Epidermal melanocyte (primary cell): ENCODE measurements around the gene KRTAP16-1.
"Not testable (repeated sequence)": the region's sequence is repeated elsewhere in the genome, so short reads cannot be mapped to it uniquely, and the experiment has no call there.

Experiments used
- DNase-seq: peaks from one replicate; pipeline ENCODE4 v3.0.0; 2011; ENCODE audit warnings: low spot score; ENCODE audit not compliant: insufficient read length

Gene KRTAP16-1

DNA sequence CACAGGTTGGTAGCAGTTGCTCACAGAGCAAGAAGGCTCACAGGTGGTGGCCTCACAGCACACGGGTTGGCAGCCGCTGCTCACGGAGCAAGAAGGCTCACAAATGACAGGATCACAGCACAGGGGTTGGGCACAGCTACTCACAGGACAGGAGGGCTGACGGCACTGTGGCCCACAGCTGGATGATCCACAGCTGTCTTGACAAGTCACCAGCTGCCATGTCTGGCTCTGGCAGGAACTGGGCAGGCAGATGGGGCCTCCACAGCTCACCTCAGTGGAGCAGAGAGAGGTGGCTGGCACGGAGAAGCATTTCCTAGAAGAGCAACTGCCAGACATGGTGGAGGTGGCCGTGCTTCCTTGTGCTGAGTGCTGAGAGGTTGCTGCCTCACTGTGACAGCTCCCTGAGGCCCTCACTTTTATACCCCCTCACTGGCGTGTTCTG, at the start of gene KRTAP16-1:
Gene KRTAP16-1, minus strand, starts transcription at position 392 of the 442 bp plus-strand sequence. Its CDS starts 56 bp downstream, at position 336.
- no peak for DNase-seq

GRCh38 chr17:41354536-41354935, 45.4 kb upstream of the KRTAP16-1 start:
- no peak for DNase-seq

- no peak for DNase-seq
Measured at GRCh38 chr17:41352597-41353366, 43.7 kb upstream of the KRTAP16-1 start.

DNA sequence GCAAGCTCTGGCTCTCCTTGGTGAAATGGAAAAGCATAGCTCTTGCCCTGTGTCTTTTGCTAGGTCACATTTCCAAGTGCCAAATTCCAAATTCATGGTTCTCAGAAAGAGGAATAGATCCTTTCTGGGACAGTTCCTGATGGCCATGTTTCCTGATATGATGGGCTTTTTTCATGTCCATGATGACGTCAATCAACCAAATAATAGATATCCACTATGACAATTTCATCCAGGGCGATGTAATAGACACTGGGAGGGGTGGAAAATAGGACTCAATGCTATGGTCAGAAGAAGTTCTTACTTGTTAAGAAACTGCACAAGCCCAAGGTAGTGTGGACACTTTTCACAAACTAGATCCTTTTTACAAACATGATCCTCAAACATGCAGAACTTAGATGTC, 42.1 kb upstream of the KRTAP16-1 start:
- no peak for DNase-seq

GRCh38 chr17:41350381-41350878, 41.3 kb upstream of the KRTAP16-1 start, which contains the start of gene KRT33A:
Gene KRT33A, minus strand, starts transcription at chr17:41350828. Its CDS starts 61 bp downstream, at chr17:41350767.
- not testable (repeated sequence) for DNase-seq

GRCh38 chr17:41347869-41348760, 39.0 kb upstream of the KRTAP16-1 start:
- no peak for DNase-seq

- not testable (repeated sequence) for DNase-seq
Measured at GRCh38 chr17:41346421-41346820, 37.3 kb upstream of the KRTAP16-1 start.

DNA sequence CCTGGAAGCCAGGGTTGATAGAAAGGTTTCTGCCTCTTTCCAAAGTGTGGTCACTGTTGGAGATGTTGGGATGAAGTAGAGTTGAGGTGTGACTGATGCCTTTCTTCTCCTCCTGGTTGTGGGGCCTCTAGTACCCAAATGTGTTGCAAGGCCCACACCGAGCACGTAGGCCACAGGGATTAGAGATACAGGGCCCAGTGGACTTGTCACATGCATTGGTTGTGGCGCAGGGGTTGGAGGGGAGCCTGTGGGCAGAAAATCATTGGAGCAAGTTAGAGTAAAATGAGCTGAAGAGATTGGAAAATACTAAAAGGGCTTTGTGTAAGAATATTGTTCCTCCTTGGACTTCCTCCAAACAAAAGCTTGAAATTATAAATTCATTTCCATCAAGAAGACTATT, 36.9 kb upstream of the KRTAP16-1 start:
- no peak for DNase-seq

DNA sequence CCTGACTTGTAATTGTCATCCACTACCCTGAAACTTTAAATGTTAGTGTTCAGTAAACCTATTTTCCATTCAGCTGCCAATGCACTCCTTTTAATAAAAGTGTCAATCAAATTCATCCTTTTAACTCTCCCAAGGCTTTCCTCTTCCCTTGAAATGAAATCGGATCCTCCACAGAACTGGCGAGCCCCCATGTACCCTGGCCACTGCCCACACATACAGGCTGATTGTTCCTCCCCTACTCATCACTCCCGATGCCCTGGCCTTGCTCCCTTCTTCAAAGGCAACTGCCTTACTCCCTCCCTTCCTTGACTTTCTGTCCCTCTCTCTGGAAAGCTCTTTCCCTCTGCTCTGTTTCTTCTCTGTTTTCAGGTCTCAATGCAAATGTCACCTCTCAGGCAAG, 33.9 kb upstream of the KRTAP16-1 start:
- no peak for DNase-seq

GRCh38 chr17:41340934-41341861, 32.1 kb upstream of the KRTAP16-1 start:
- no peak for DNase-seq

DNA sequence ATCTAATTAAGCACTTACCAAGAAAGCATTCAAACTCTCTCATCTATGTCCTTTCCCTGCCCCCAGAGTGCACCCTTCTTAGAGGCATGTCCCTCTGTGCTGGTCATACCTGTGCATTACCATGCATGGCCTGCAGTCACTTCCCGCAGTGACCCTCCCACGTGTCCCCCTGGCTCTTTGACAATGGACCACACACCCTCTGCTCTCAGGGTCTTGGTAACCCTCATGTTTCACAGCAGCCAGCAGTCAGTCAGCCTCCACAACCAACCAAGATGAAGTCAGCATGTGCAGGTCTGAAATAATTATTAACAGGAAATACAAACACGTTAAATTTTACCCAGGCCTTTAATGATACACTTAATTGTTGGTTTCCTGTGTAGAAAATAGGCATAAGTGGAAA, 31.4 kb upstream of the KRTAP16-1 start:
- DNase-seq: no peak

- DNase-seq: no peak
Measured at GRCh38 chr17:41339571-41340172, 30.6 kb upstream of the KRTAP16-1 start.

DNA sequence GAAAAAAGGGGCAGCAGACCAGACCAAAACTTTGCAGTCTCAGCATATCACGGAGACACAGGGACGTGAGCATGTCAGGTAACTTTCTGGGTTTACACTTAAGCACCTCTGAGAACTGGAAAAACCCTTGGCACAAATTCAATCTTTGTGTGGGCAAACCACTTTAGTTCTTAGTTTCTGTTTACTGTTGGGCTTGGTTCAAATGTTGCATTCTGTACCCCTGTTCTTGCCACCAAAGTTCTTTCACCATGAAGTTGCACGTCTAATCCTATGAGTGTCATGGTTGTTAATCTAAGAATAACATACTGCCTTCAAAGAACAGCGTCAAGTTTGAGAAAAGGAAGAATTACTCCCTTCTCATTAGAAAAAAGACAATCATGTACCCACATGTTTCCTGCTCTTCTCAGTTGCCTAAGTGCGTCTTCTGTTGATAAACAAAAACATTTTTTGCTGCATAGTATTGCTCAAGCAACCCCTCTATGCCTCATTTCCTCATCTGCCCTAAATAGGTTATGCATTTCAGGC, 29.9 kb upstream of the KRTAP16-1 start:
- DNase-seq: no peak

DNA sequence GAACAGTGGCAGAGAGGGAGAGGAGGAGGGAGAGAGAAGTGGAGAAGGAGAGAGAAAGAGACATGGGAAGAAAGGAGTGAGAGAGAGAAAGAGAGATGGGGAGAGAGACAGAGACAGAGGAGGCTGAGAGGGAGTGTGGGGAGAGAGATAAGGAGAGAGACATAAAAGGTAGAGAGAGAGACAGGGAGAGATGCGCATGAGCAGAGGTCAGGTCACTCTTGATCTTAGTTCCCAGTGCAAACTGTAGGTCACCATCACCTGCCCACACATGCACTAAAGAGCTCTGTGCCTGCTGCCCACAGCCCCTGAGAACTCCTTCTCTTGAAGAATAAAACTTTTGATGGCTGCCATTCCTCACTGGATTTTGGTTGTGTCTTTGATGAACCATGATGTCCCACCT, 26.6 kb upstream of the KRTAP16-1 start:
- DNase-seq: no peak

GRCh38 chr17:41334385-41335305, 25.5 kb upstream of the KRTAP16-1 start:
- no peak for DNase-seq

DNA sequence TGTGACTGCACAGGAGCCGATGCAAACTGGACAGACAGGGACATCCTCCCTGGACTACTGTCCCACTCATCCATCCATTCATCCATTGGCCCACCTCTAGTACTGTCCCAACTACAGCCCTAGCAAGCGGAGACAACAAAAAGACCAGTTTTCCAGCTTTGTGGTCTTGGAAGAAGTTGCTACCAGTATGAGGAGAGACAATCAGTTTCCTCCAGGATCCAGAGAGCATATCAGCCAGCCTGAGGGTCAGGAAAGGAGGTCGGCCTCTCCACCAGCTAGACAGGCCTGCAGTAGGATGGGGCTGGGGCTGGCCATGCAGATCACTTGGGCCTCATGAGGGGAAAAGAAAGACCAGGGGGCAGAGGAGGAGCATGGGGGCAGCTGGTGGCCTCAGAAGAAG, 24.7 kb upstream of the KRTAP16-1 start:
- no peak for DNase-seq

- DNase-seq: no peak
Measured at GRCh38 chr17:41333098-41333497, 24.0 kb upstream of the KRTAP16-1 start.

DNA sequence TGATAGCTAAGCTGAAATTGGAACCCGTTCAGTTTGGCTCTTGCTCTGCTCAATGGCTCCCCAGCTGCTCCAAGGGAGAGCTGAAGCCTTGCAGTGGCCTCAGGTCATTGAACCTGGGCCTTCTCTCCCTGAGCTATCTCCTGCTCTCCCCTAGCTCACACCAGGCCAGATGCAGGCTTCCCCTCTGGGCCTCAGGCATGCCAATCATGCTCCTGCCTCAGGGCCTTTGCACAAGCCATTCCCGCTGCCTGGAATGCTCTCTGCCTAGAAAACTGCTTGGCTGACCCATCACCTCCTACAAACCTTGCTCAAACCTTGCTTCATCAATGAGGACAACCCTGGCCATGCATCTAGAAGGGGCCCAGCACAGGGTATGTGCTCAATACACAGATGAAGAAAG, 23.1 kb upstream of the KRTAP16-1 start:
- DNase-seq: no peak

DNA sequence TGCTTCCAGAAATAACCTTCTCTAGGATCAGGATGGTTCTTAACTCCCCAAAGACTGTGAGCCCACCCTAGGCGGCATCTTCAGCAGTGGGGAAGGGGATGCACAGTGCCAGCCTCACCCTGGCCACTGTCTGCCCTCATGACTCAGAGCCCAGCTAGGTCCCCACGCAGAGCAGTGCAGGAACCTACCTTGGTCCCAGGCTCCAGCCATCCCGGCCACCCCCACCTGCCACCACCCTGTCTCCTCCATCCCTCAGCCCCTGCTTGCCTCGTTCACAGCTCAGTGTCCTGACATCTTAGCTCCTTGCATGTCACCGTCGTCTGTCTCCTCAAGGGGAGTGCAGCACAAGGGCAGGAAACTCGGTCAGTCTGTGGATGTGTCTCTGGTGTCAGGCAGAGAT, 22.5 kb upstream of the KRTAP16-1 start:
- no peak for DNase-seq
